Adrenal gland (tissue), 12 donors: ENCODE measurements around the gene PRKCH. TPM values are rescaled to one million over a fixed set of nuclear protein-coding genes. Genes with fewer than 3 reads are reported as not detected.

ENCODE experiments used
- DNase-seq, 7 donors: peaks; one replicate each; pipeline ENCODE4 v3.0.0-alpha.2; 2019 to 2020
- H3K27ac ChIP-seq, 5 donors: fragments of 200-600 bp; sonication (generic) in 4 of 5; 1 replicate in 3 of 5; 2 replicates in 2 of 5; pipeline versions ENCODE4 v1.5.1 to v1.8.0; 2016 to 2020; ENCODE audit warnings: mild to moderate bottlenecking in 1 of 5
- H3K27me3 ChIP-seq: fragments of 200-600 bp; 2 replicates; pipeline ENCODE4 v1.8.0; 2021
- H3K36me3 ChIP-seq, 2 donors: fragments of 200-600 bp; replicated peaks in 1 of 2; 1 replicate in 1 of 2; 2 replicates in 1 of 2; pipeline versions ENCODE4 v1.5.1 to v1.8.0; 2018 to 2022
- H3K4me1 ChIP-seq, 2 donors: fragments of 200-600 bp; replicated peaks in 1 of 2; 1 replicate in 1 of 2; 2 replicates in 1 of 2; pipeline versions ENCODE4 v1.5.1 to v1.8.0; 2018 to 2021
- H3K4me3 ChIP-seq, 4 donors: fragments of 200-600 bp; sonication (generic) in 3 of 4; one replicate each; pipeline ENCODE4 v1.5.1; 2016 to 2018
- H3K9me3 ChIP-seq, 3 donors: fragments of 200-600 bp; sonication (generic) in 1 of 3; replicated peaks in 1 of 3; 1 replicate in 2 of 3; 2 replicates in 1 of 3; pipeline versions ENCODE4 v1.5.1 to v1.8.0; 2016 to 2021
- POLR2A ChIP-seq, 2 donors: fragments of 450-650 bp; IDR thresholded peaks; one replicate each; pipeline ENCODE4 v1.6.1; 2017; ENCODE audit warnings: antibody characterized with exemption in 2 of 2, mild to moderate bottlenecking in 2 of 2, moderate library complexity in 1 of 2
- WGBS, 4 donors: extraction: QIAGEN DNeasy Blood & Tissue Kit in 2 of 4; methylation state at CpG; one replicate each; pipeline versions ENCODE4 v1.1.5 to v1.1.7; 2013 to 2017; 5-methylcytosine and 5-hydroxymethylcytosine counted together
- intact Hi-C, 2 donors: fragments of 100-400 bp; cut with DNase I; formaldehyde crosslinking; loops; one replicate each; pipeline versions ENCODE4 v1.14.1 to v1.15.0; 2022 to 2023
- polyA plus RNA-seq, 3 donors: library from polyadenylated mRNA; stranded (reverse); fragments of 200-250 nt in 2 of 3; fragments of 350-450 nt in 1 of 3; fragmentation: Illumina TruSeq in 1 of 3; extraction: RNeasy Lipid Tissue Mini Kit (QIAGEN cat#74804) in 1 of 3; gene quantifications; one replicate each; pipeline ENCODE4 v1.2.3, GENCODE V29; 2013 to 2014
- total RNA-seq, 9 donors: library from RNA; depleted of rRNA in 4 of 9; stranded (reverse); fragments of >200 nt in 4 of 9; fragments of 120-200 nt in 1 of 9; fragmentation: NEBNext Ultra II Directional in 1 of 9; extraction: Animal tissue kit (Norgen Biotek cat#: 25700) in 1 of 9; gene quantifications; one replicate each; pipeline versions ENCODE4 v1.1.0 to v1.2.4, GENCODE V29; 2013 to 2023
- TF ChIP-seq, protein P1 (sequence below), 6 experiments: fragments of 450-650 bp in 4 of 6; fragments of 200-600 bp in 2 of 6; sonication (generic) in 1 of 6; IDR thresholded peaks; 1 replicate in 5 of 6; 2 replicates in 1 of 6; pipeline versions ENCODE4 v1.5.1 to v1.8.0; 2016 to 2021; ENCODE audit warnings: antibody characterized with exemption in 6 of 6, mild to moderate bottlenecking in 2 of 6, moderate library complexity in 1 of 6
- donor health status: healthy with polysubstance abuse.
- donor health status: Bipolar disorder and iron deficiency.
- donor health status: DM: yes; HTN: yes; CAD: no.
- donor health status: DM: no; HTN: no; CAD: no.
- donor health status: DM: no; HTN: no; CAD: no.
- donor health status: DM: yes; HTN: yes; CAD: no.

Gene PRKCH
- total and polyA plus RNA-seq, 12 donors: 7.8 to 28.1 (median 17.0) TPM

DNA sequence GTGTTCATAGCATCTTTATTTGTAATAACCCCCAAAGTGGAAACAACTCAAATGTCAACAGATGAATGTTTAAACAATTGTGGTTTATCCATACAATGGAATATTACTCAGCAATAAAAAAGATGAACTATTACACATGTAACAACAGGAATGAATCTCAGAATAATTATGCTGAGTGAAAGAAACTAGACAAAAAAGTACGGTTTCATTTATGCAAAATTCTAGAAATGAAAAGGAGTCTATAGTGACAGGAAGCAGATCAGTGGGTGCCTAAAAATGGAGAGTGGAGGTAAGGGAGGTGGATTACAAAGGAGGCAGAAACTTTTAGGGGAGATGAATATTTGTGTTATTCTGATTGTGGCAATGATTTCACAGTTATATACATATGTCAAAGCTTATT is 4.8 kb downstream of the PRKCH start:
- H3K36me3 ChIP-seq: no peaks in the 10 kb centered on the region
- no peaks in the 10 kb centered on the region for H3K9me3 ChIP-seq
- peak overlapping the region in 2 of 5 donors; percentile 3 to 61 for H3K27ac ChIP-seq
- no peak overlapping the region for H3K4me3 ChIP-seq
- intact Hi-C loops: no loop called here
- DNase-seq: no peak
- no peak for TF ChIP-seq POLR2A (IDR thresholded peaks at IDR 0.05)
- TF ChIP-seq, protein P1, sequence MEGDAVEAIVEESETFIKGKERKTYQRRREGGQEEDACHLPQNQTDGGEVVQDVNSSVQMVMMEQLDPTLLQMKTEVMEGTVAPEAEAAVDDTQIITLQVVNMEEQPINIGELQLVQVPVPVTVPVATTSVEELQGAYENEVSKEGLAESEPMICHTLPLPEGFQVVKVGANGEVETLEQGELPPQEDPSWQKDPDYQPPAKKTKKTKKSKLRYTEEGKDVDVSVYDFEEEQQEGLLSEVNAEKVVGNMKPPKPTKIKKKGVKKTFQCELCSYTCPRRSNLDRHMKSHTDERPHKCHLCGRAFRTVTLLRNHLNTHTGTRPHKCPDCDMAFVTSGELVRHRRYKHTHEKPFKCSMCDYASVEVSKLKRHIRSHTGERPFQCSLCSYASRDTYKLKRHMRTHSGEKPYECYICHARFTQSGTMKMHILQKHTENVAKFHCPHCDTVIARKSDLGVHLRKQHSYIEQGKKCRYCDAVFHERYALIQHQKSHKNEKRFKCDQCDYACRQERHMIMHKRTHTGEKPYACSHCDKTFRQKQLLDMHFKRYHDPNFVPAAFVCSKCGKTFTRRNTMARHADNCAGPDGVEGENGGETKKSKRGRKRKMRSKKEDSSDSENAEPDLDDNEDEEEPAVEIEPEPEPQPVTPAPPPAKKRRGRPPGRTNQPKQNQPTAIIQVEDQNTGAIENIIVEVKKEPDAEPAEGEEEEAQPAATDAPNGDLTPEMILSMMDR (IDR thresholded peaks at IDR 0.05): no peak
- no peaks in the 10 kb centered on the region for H3K27me3 ChIP-seq
- 85 to 93% (median 87%) methylated on average over 1 of the region's 1 CpG for WGBS, 4 donors
- H3K4me1 ChIP-seq: peaks cover 3 to 6% of the 10 kb centered on the region in 2 donors

DNA sequence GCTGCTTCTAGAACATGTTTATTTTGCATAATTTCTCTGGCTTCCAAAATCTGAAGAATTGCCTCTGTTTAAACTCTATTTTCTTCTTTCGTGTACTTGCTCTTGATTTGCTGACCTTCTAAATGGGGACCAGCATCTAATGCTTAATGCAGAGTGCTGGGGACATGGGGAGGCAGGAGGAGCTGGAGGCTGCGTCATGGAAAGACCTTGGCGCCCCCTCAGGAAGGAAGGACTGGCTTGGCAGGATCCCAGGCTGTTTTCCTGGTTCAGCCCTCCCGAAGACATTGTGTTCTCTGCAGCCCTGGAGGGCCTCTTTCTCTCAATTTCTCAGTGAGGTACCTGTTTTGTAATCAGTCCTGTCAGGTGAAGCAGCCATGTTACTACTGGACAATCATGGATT is 5.5 kb downstream of the PRKCH start:
- peak overlapping the region in 1 of 4 donors; percentile 6 for H3K4me3 ChIP-seq
- H3K27me3 ChIP-seq: no peaks in the 10 kb centered on the region
- no peaks in the 10 kb centered on the region for H3K9me3 ChIP-seq
- WGBS, 4 donors: 0 to 15% (median 9%) methylated on average over 4 of the region's 4 CpGs
- TF ChIP-seq, protein P1 (IDR thresholded peaks at IDR 0.05): no peak
- TF ChIP-seq POLR2A (IDR thresholded peaks at IDR 0.05): no peak
- peak; percentile 71 to 89 (median 79) for DNase-seq
- H3K4me1 ChIP-seq: peaks cover 0 to 6% of the 10 kb centered on the region in 2 donors
- peak overlapping the region in 2 of 5 donors; percentile 42 to 61 for H3K27ac ChIP-seq
- no peaks in the 10 kb centered on the region for H3K36me3 ChIP-seq
- intact Hi-C loops: no loop called here

DNA sequence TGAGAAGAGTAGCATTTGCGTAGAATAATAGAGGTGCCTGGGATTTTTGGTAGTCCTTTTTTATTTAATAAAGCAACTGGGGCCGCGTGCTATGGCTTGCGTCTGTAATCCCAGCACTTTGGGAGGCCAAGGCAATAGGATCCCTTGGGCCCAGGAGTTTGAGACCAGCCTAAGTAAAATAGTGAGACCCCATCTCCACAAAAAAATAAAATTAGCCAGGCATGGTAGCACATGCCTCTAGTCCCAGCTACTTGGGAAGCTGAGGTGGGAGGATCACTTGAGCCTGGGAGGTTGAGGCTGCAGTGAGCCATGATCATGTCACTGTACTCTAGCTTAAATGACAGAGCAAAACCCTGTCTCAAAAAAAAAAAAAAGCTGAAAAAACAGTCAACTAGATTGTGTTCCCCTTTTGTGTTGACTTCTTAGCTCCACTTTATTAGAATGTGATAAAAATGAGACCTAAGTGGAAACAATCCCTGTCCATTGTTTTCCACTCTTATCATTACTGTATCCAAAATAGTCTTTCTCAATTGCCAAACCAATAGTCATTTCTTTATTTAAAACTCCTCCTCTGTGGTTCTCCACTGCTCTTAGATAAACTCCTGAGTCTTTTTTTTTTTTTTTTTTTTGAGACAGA is 7.4 kb downstream of the PRKCH start:
- H3K36me3 ChIP-seq: no peaks in the 10 kb centered on the region
- WGBS, 4 donors: 83 to 90% (median 89%) methylated on average over 4 of the region's 4 CpGs
- TF ChIP-seq POLR2A (IDR thresholded peaks at IDR 0.05): no peak
- TF ChIP-seq, protein P1 (IDR thresholded peaks at IDR 0.05): no peak
- no peak overlapping the region for H3K4me3 ChIP-seq
- H3K4me1 ChIP-seq: no peaks in the 10 kb centered on the region
- no peak for DNase-seq
- H3K27ac ChIP-seq: peak overlapping the region in 1 of 5 donors; percentile 26
- no peaks in the 10 kb centered on the region for H3K27me3 ChIP-seq
- intact Hi-C loops: no loop called here
- no peaks in the 10 kb centered on the region for H3K9me3 ChIP-seq

DNA sequence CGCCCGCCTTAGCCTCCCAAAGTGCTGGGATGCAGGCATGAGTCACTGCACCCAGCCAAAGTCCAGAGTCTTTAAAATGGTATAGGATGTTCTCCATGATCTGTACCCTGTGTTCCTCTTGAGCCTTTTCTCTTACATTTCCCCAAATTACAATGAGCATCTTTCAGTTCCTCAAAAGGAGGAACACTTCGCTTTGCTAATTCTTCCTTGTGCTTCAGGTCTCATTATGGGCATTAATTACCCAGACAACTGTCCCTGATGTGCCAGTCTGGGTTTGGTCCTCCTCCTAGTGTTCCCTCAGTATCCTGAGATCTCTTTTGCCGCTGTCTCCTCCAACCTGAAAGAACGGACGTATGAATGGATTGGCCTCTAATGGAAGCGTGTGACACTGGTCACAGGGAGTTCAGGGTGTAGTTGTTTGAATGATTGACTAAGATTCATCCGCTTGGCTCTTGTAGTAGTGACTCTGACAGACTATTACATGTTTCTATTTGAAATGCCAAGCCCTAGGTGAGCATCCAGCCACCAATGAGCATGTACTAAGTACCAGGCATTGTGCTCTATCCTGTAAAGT is 8.2 kb downstream of the PRKCH start:
- H3K4me3 ChIP-seq: no peak overlapping the region
- intact Hi-C loops: no loop called here
- TF ChIP-seq, protein P1 (IDR thresholded peaks at IDR 0.05): no peak
- no peak for TF ChIP-seq POLR2A (IDR thresholded peaks at IDR 0.05)
- no peak for DNase-seq
- no peaks in the 10 kb centered on the region for H3K9me3 ChIP-seq
- no peaks in the 10 kb centered on the region for H3K4me1 ChIP-seq
- H3K27me3 ChIP-seq: no peaks in the 10 kb centered on the region
- no peaks in the 10 kb centered on the region for H3K36me3 ChIP-seq
- WGBS, 4 donors: 78 to 88% (median 83%) methylated on average over 8 of the region's 8 CpGs
- H3K27ac ChIP-seq: no peak overlapping the region
